ENCODE measurements around the gene MCAT. TPM values are rescaled to one million over a fixed set of nuclear protein-coding genes. Genes with fewer than 3 reads are reported as not detected.

Gene MCAT
- 12.5 and 19.4 TPM in 2 replicates for polyA plus RNA-seq (2011; rRNA removed)
- polyA minus RNA-seq (2011; rRNA and poly(A)+ RNA removed) = 3.8 and 6.6 TPM in 2 replicates

GRCh38 chr22:43142880-43143562 is at the start of gene MCAT:
MCAT (minus strand) TSS chr22:43143398; CDS start chr22:43143348, 50 bp downstream.
- DNase-seq (ENCODE audit: low read depth) = no peak
- Histone ChIP-seq H3K36me3 (ENCODE audit: control insufficient read depth, insufficient read depth, low read length) (peaks cover 9% of the 10 kb centered on the region), H3K27me3 (ENCODE audit: control insufficient read depth, insufficient read depth, low read length) (no peaks in the 10 kb centered on the region), H3K4me3 (ENCODE audit: low read depth, low read length) (peak within 1 kb of the TSS; percentile 99)
- TF ChIP-seq CTCF (IDR thresholded peaks at IDR 0.05; ENCODE audit: insufficient read depth, low read depth, low read length) = no peak
- CTCF ChIA-PET = interaction anchor here (0.6 to 1.2 kb wide), 2 partner anchors 8 to 270 kb away, joined by 3 to 6 read pairs; partner anchors contain the start of gene TSPO
- POLR2A ChIA-PET = no interaction called here

GRCh38 chr22:43191831-43192230 is 48.6 kb upstream of the MCAT start:
- CTCF ChIA-PET = no interaction called here
- DNase-seq (ENCODE audit: low read depth) = no peak
- POLR2A ChIA-PET = no interaction called here

GRCh38 chr22:43188829-43189545 is 45.8 kb upstream of the MCAT start:
- peaks cover 2% of the 10 kb centered on the region for H3K27me3 ChIP-seq (ENCODE audit: control insufficient read depth, insufficient read depth, low read length)
- no peak for DNase-seq (ENCODE audit: low read depth)
- H3K4me3 ChIP-seq (ENCODE audit: low read depth, low read length) = no peak overlapping the region
- peaks cover 2% of the 10 kb centered on the region; the same call in 1 of the 2 replicates for H3K36me3 ChIP-seq (ENCODE audit: control insufficient read depth, insufficient read depth, low read length)
- TF ChIP-seq CTCF (IDR thresholded peaks at IDR 0.05; ENCODE audit: insufficient read depth, low read depth, low read length) = no peak
- ChIA-PET CTCF (interaction anchor here (0.6 to 1.7 kb wide), 2 partner anchors 38 to 1265 kb away, joined by 3 to 7 read pairs; no protein-coding TSS in a partner anchor), POLR2A (no interaction called here)

More at GRCh38 chr22:43191831-43192230, 48.6 kb upstream of the MCAT start:
- no peak for TF ChIP-seq CTCF (IDR thresholded peaks at IDR 0.05; ENCODE audit: insufficient read depth, low read depth, low read length)
- H3K36me3 ChIP-seq (ENCODE audit: control insufficient read depth, insufficient read depth, low read length) = no peaks in the 10 kb centered on the region
- H3K4me3 ChIP-seq (ENCODE audit: low read depth, low read length) = no peak overlapping the region
- peaks cover 2% of the 10 kb centered on the region for H3K27me3 ChIP-seq (ENCODE audit: control insufficient read depth, insufficient read depth, low read length)

GRCh38 chr22:43187171-43188099 is 44.2 kb upstream of the MCAT start:
- peak; percentile 43 for TF ChIP-seq CTCF (IDR thresholded peaks at IDR 0.05; ENCODE audit: insufficient read depth, low read depth, low read length)
- POLR2A ChIA-PET = interaction anchor here (0.6 to 0.7 kb wide), 4 partner anchors 10 to 802 kb away, joined by 3 to 4 read pairs (median 4); no protein-coding TSS in a partner anchor
- Histone ChIP-seq H3K27me3 (ENCODE audit: control insufficient read depth, insufficient read depth, low read length) (peaks cover 2% of the 10 kb centered on the region), H3K4me3 (ENCODE audit: low read depth, low read length) (peak overlapping the region; percentile 47), H3K36me3 (ENCODE audit: control insufficient read depth, insufficient read depth, low read length) (peaks cover 2% of the 10 kb centered on the region; the same call in 1 of the 2 replicates)
- DNase-seq (ENCODE audit: low read depth) = peak; percentile 66
- CTCF ChIA-PET = interaction anchor here (0.7 to 1.7 kb wide), 9 partner anchors 10 to 195 kb away, joined by 3 to 7 read pairs (median 4); no protein-coding TSS in a partner anchor
